Neural progenitor cell (in vitro differentiated cells): ENCODE results near the gene NPR2. TPM values are rescaled to one million over a fixed set of nuclear protein-coding genes. Genes with fewer than 3 reads are reported as not detected.

Experiments used
- DNase-seq: peaks from one replicate; pipeline ENCODE4 v3.0.0-alpha.2; 2016; ENCODE audit warnings: low spot score
- H2AFZ ChIP-seq: fragments of 200-600 bp; sonication (generic); replicated peaks from 2 replicates; pipeline ENCODE4 v1.6.1; 2016; ENCODE audit warnings: antibody characterized with exemption
- H3F3A ChIP-seq: fragments of 200-600 bp; sonication (generic); 2 replicates; pipeline ENCODE4 v1.6.1; 2016; ENCODE audit warnings: antibody characterized with exemption, low read depth
- H3K27ac ChIP-seq: fragments of 200-600 bp; sonication (generic); 2 replicates; pipeline ENCODE4 v1.5.1; 2016; ENCODE audit warnings: mild to moderate bottlenecking
- H3K27me3 ChIP-seq: fragments of 200-600 bp; sonication (generic); 2 replicates; pipeline ENCODE4 v1.6.1; 2016; ENCODE audit warnings: mild to moderate bottlenecking, moderate library complexity
- H3K36me3 ChIP-seq: fragments of 200-600 bp; sonication (generic); 2 replicates; pipeline ENCODE4 v1.5.1; 2016
- H3K4me1 ChIP-seq: fragments of 200-600 bp; sonication (generic); 2 replicates; pipeline ENCODE4 v1.6.1; 2016; ENCODE audit warnings: mixed run types
- H3K4me2 ChIP-seq: fragments of 200-600 bp; sonication (generic); 2 replicates; pipeline ENCODE4 v1.6.1; 2016
- H3K4me3 ChIP-seq: fragments of 200-600 bp; sonication (generic); 2 replicates; pipeline ENCODE4 v1.5.1; 2016
- H3K79me2 ChIP-seq: fragments of 200-600 bp; sonication (generic); 2 replicates; pipeline ENCODE4 v1.6.1; 2016; ENCODE audit warnings: low read depth
- H3K9ac ChIP-seq: fragments of 200-600 bp; sonication (generic); 2 replicates; pipeline ENCODE4 v1.6.1; 2016
- H3K9me3 ChIP-seq: fragments of 200-600 bp; sonication (generic); 2 replicates; pipeline ENCODE4 v1.5.1; 2016; ENCODE audit warnings: low read depth
- H4K20me1 ChIP-seq: fragments of 200-600 bp; sonication (generic); 2 replicates; pipeline ENCODE4 v1.6.1; 2016; ENCODE audit warnings: low read depth
- H3K27ac Mint-ChIP-seq: 3 replicates; pipeline ENCODE4 v1.8.0; 2021; ENCODE audit warnings: mixed read lengths
- H3K27me3 Mint-ChIP-seq: 2 replicates; pipeline ENCODE4 v1.8.0; 2022; ENCODE audit warnings: low read depth, mild to moderate bottlenecking, inconsistent platforms, moderate library complexity, mixed read lengths; ENCODE audit not compliant: insufficient read depth
- H3K36me3 Mint-ChIP-seq: 3 replicates; pipeline ENCODE4 v1.8.0; 2021; ENCODE audit warnings: mixed read lengths
- H3K4me1 Mint-ChIP-seq: 3 replicates; pipeline ENCODE4 v1.8.0; 2021; ENCODE audit warnings: mixed read lengths
- H3K4me3 Mint-ChIP-seq: 3 replicates; pipeline ENCODE4 v1.8.0; 2021; ENCODE audit warnings: mild to moderate bottlenecking, moderate library complexity, mixed read lengths
- H3K9me3 Mint-ChIP-seq: 3 replicates; pipeline ENCODE4 v1.8.0; 2020; ENCODE audit warnings: mixed read lengths
- EZH2 ChIP-seq: fragments of 200-600 bp; sonication (generic); IDR thresholded peaks from 2 replicates; pipeline ENCODE4 v1.6.1; 2017; ENCODE audit warnings: antibody characterized with exemption, mild to moderate bottlenecking, moderate library complexity
- EZH2phosphoT487 ChIP-seq: fragments of 200-600 bp; sonication (generic); IDR thresholded peaks from 2 replicates; pipeline ENCODE4 v1.6.1; 2017; ENCODE audit warnings: antibody characterized with exemption
- total RNA-seq: library from RNA; depleted of rRNA; stranded (reverse); fragments of >200 nt; gene quantifications from 2 replicates; pipeline ENCODE4 v1.2.3, GENCODE V29; 2015; ENCODE audit warnings: low replicate concordance
- TF ChIP-seq, protein P1 (sequence below): fragments of 200-600 bp; sonication (generic); IDR thresholded peaks from 2 replicates; pipeline ENCODE4 v1.5.1; 2017; ENCODE audit warnings: antibody characterized with exemption, mild to moderate bottlenecking

NPR2 gene
- total RNA-seq, 1 donor from 2014 or later = 5.6 TPM

DNA sequence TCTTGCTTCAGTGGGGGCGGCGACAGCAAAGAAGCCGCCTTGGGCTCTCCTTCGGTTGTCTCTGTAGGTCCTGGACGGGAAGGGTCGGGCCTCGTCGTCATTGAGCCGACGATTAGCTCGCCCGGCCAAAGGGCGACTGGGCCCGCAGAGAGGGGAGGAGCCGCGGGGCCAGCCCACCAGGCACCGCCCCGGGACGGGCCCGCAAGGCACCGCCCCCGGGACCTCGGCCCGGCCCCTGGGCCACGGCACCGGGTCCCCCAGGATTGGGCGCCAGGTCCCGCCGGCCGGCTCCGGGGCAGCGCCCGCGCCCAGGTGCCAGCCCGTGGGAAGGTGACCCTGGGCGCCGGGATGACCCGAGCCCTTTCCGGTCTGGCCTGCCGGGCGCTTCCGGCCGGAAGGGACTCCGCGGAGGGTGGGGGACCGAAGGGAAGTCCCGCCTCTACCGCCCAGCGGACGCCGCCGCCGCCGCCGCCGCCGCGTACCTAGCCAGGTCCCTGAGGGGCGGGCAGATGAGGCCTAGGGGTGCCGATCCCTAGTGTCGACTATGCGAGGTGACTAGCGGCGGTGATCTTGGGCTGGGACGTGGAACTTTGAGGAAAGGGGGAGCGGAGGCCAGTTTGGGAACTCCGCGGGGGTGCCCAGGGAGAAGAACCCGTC is 42.4 kb upstream of the NPR2 start, which contains the start of the genes GBA2 and RGP1:
GBA2 (minus strand) TSS at position 371 of the 657 bp plus-strand sequence. CDS start 524 bp downstream, outside the sequence.
RGP1 (plus strand) TSS at position 430 of the 657 bp plus-strand sequence. CDS start 469 bp downstream, outside the sequence.
- H3K4me1 ChIP-seq = peaks cover 21% of the 10 kb centered on the region
- no peaks in the 10 kb centered on the region for H3K27me3 ChIP-seq
- H3K9me3 ChIP-seq = no peaks in the 10 kb centered on the region
- H3K4me2 ChIP-seq = peak within 1 kb of the TSS; percentile 98
- Mint-ChIP-seq H3K9me3 (no peaks in the 10 kb centered on the region), H3K27ac (peak within 1 kb of the TSS; percentile 78), H3K4me3 (peak within 1 kb of the TSS; percentile 96), H3K36me3 (peaks cover 30% of the 10 kb centered on the region), H3K27me3 (peaks cover 3% of the 10 kb centered on the region), H3K4me1 (peaks cover 30% of the 10 kb centered on the region)
- TF ChIP-seq EZH2 (no peak), EZH2phosphoT487 (no peak)
- TF ChIP-seq, protein P1, sequence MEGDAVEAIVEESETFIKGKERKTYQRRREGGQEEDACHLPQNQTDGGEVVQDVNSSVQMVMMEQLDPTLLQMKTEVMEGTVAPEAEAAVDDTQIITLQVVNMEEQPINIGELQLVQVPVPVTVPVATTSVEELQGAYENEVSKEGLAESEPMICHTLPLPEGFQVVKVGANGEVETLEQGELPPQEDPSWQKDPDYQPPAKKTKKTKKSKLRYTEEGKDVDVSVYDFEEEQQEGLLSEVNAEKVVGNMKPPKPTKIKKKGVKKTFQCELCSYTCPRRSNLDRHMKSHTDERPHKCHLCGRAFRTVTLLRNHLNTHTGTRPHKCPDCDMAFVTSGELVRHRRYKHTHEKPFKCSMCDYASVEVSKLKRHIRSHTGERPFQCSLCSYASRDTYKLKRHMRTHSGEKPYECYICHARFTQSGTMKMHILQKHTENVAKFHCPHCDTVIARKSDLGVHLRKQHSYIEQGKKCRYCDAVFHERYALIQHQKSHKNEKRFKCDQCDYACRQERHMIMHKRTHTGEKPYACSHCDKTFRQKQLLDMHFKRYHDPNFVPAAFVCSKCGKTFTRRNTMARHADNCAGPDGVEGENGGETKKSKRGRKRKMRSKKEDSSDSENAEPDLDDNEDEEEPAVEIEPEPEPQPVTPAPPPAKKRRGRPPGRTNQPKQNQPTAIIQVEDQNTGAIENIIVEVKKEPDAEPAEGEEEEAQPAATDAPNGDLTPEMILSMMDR = no peak
- H3K4me3 ChIP-seq = peak within 1 kb of the TSS; percentile 75
- peaks cover 42% of the 10 kb centered on the region for H4K20me1 ChIP-seq
- H3K36me3 ChIP-seq = no peaks in the 10 kb centered on the region
- peak within 1 kb of the TSS; percentile 70 for H3K9ac ChIP-seq
- H2AFZ ChIP-seq = peak within 1 kb of the TSS; percentile 97
- DNase-seq = peak; percentile 89
- H3K27ac ChIP-seq = peak within 1 kb of the TSS; percentile 18
- H3F3A ChIP-seq = peaks cover 10% of the 10 kb centered on the region
- H3K79me2 ChIP-seq = peaks cover 64% of the 10 kb centered on the region

DNA sequence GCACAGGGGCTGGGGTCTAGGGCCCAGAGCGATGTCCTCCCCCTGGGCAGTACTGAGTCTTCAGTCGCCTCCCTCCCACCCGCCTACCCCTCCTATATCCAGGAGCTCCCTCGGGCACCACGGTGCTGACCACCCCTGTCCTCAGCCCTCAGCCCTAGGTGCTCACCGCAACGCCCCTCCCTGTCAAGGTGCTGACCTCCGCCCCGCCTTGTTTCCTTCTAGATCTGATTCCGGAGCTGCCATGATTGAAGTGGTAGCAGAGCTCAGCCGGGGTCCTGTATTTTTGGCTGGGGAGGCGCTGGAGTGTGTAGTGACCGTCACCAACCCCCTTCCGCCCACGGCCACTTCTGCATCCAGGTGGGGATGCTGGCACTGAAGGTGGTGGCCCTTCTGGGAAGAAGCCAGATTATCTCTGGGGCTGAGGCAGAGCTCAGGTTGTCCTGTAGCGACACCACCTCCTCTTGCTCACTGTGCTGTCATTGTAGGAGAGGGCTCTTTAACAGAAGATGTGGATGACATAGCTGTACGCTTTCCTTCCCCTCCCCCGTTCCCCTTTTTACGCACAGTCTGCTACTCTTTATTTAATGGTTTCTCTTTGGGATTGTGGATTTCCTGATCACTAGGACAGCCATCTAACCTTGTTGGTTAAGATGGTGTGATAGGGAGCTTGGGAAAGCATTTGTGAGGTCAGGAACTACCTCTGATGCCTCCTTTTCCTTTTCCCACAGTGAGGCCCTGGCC is 41.7 kb upstream of the NPR2 start:
- H3K27ac Mint-ChIP-seq = peak overlapping the region; percentile 78

DNA sequence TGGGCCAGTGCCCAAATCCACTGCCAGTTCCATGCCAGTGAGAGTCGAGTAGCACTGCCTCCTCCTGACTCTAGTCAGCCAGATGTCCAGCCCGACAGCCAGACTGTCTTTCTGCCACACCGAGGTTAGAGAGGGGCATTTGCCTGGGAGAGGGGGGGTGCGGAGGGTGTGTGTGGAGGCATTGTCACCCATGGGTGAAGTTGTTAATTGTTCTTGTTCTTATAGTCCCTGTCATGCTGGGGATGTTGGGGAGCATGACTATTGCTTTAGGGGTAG is 41.2 kb upstream of the NPR2 start:
- H4K20me1 ChIP-seq = peaks cover 35% of the 10 kb centered on the region
- H3K9ac ChIP-seq = peak overlapping the region; percentile 70
- H3K36me3 Mint-ChIP-seq = peaks cover 32% of the 10 kb centered on the region
- H3K4me1 Mint-ChIP-seq = peaks cover 30% of the 10 kb centered on the region
- peaks cover 52% of the 10 kb centered on the region for H3K79me2 ChIP-seq
- no peaks in the 10 kb centered on the region for H3K36me3 ChIP-seq
- H3K27me3 ChIP-seq = no peaks in the 10 kb centered on the region
- TF ChIP-seq EZH2 = no peak
- no peak for TF ChIP-seq EZH2phosphoT487
- TF ChIP-seq, protein P1 = no peak
- no peak overlapping the region for H2AFZ ChIP-seq
- no peak for DNase-seq
- no peaks in the 10 kb centered on the region for H3K9me3 ChIP-seq
- H3K9me3 Mint-ChIP-seq = no peaks in the 10 kb centered on the region
- peaks cover 10% of the 10 kb centered on the region for H3F3A ChIP-seq
- H3K4me3 Mint-ChIP-seq = peak overlapping the region; percentile 96
- peak overlapping the region; percentile 98 for H3K4me2 ChIP-seq
- no peak overlapping the region for H3K27ac ChIP-seq
- H3K27ac Mint-ChIP-seq = peak overlapping the region; percentile 24
- peak overlapping the region; percentile 75 for H3K4me3 ChIP-seq
- H3K27me3 Mint-ChIP-seq = no peaks in the 10 kb centered on the region
- peaks cover 21% of the 10 kb centered on the region for H3K4me1 ChIP-seq

More for the DNA sequence above, 41.7 kb upstream of the NPR2 start:
- TF ChIP-seq EZH2phosphoT487 (no peak), EZH2 (no peak)
- TF ChIP-seq, protein P1 = no peak
- H4K20me1 ChIP-seq = peaks cover 36% of the 10 kb centered on the region
- peaks cover 10% of the 10 kb centered on the region for H3F3A ChIP-seq
- Mint-ChIP-seq H3K36me3 (peaks cover 29% of the 10 kb centered on the region), H3K4me3 (peak overlapping the region; percentile 96), H3K9me3 (no peaks in the 10 kb centered on the region), H3K4me1 (peaks cover 30% of the 10 kb centered on the region), H3K27me3 (peaks cover 2% of the 10 kb centered on the region)
- H3K4me1 ChIP-seq = peaks cover 21% of the 10 kb centered on the region
- peaks cover 57% of the 10 kb centered on the region for H3K79me2 ChIP-seq
- no peak overlapping the region for H3K27ac ChIP-seq
- no peaks in the 10 kb centered on the region for H3K36me3 ChIP-seq
- no peaks in the 10 kb centered on the region for H3K9me3 ChIP-seq
- peak overlapping the region; percentile 70 for H3K9ac ChIP-seq
- peak overlapping the region; percentile 97 for H2AFZ ChIP-seq
- DNase-seq = peak; percentile 41
- no peaks in the 10 kb centered on the region for H3K27me3 ChIP-seq
- peak overlapping the region; percentile 98 for H3K4me2 ChIP-seq
- H3K4me3 ChIP-seq = peak overlapping the region; percentile 75
